Right cardiac atrium (tissue), 5 donors: ENCODE data around the gene EIF4EBP2. TPM values are rescaled to one million over a fixed set of nuclear protein-coding genes. Genes with fewer than 3 reads are reported as not detected.

Experiments used
- ATAC-seq, 2 donors: fragments of 200-7000 bp; cut with Tn5 transposase; one replicate each; pipeline versions ENCODE4 v1.8.0 to v1.9.1; 2020; ENCODE audit warnings: moderate library complexity in 2 of 2, mild to moderate bottlenecking in 1 of 2
- DNase-seq, 3 donors: peaks; one replicate each; pipeline ENCODE4 v3.0.0-alpha.2; 2020
- H3K27ac ChIP-seq: one replicate; pipeline ENCODE4 v1.5.1; 2013; ENCODE audit warnings: mild to moderate bottlenecking, low read length, control low read depth, moderate library complexity
- H3K27me3 ChIP-seq: one replicate; pipeline ENCODE4 v1.6.1; 2013; ENCODE audit not compliant: control insufficient read depth, insufficient read depth
- H3K4me1 ChIP-seq: one replicate; pipeline ENCODE4 v1.6.1; 2013; ENCODE audit warnings: low read length; ENCODE audit not compliant: control insufficient read depth, insufficient read depth
- H3K4me3 ChIP-seq: one replicate; pipeline ENCODE4 v1.5.1; 2013; ENCODE audit warnings: low read length, control low read depth
- H3K9me3 ChIP-seq: one replicate; pipeline ENCODE4 v1.6.1; 2013; ENCODE audit warnings: low read length; ENCODE audit not compliant: control insufficient read depth
- WGBS: extraction: QIAGEN DNeasy Blood & Tissue Kit; methylation state at CpG from one replicate; pipeline ENCODE4 v1.1.7; 2013; 5-methylcytosine and 5-hydroxymethylcytosine counted together
- intact Hi-C, 4 donors: fragments of 100-400 bp; cut with DNase I; formaldehyde crosslinking; loops; one replicate each; pipeline versions ENCODE4 v1.11.0 to v1.14.0; 2022 to 2023
- polyA plus RNA-seq: library from polyadenylated mRNA; stranded (reverse); fragments of 200-250 nt; gene quantifications from one replicate; pipeline ENCODE4 v1.2.3, GENCODE V29; 2013
- total RNA-seq, 4 donors: library from RNA; stranded (reverse); fragmentation: NEBNext Ultra II Directional; extraction: Animal tissue kit (Norgen Biotek cat#: 25700); gene quantifications; one replicate each; pipeline ENCODE4 v1.2.1, GENCODE V29; 2021
- donor health status: healthy with polysubstance abuse.
- donor health status: DM: no; HTN: yes; CAD: no.
- donor health status: DM: no; HTN: no; CAD: no.
- donor health status: DM: no; HTN: yes; CAD: no; lungs with severe emphysema.
- donor health status: DM: yes; HTN: yes; CAD: no.

Gene EIF4EBP2
- total and polyA plus RNA-seq, 5 donors = 29.6 to 91.1 (median 77.5) TPM

DNA sequence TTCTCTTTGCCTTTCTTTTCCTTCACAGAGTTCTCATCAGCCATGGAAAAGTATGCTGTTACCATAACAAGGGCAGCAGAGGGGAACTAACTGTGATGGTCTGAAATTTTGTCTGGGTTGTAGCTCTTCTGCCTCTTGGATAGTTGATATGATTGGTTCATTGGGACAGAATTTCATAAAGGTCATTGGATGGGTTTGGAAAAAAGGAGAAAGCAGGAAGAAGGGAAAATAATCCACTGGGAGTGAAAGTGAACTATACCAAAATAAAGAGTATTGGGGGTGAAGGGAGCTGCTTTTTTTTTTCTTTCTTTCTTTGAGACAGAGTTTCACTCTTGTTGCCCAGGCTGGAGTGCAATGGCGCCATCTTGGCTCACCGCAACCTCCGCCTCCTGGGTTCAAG lies 5.8 kb downstream of the EIF4EBP2 start:
- no peaks in the 10 kb centered on the region for H3K9me3 ChIP-seq
- no peak overlapping the region for H3K4me3 ChIP-seq
- 99% methylated on average over 3 of the region's 3 CpGs for WGBS
- H3K4me1 ChIP-seq = peaks cover 8% of the 10 kb centered on the region
- DNase-seq = no peak
- intact Hi-C loops = no loop called here
- ATAC-seq = no peak
- no peaks in the 10 kb centered on the region for H3K27me3 ChIP-seq
- no peak overlapping the region for H3K27ac ChIP-seq

DNA sequence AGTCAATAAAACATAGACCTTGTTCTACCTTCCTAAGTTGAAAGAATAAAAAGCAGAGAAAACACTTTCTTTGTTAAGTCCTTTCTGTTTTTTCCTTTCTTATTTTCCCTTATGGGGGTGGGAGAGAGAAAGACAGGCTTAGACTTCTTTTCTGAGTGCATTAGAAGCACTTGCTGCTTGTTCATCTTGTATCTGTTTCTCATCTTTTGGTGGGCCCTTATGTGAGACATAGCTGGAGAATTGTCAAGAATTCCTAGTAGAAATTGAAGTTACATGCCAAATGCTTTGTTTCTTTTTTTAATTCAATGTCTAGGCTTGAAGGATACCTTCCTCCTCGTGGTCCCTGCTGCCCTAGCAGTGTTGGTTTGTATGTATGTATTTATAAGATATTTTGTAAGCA lies 6.7 kb downstream of the EIF4EBP2 start:
- Histone ChIP-seq H3K4me3 (no peak overlapping the region), H3K27me3 (no peaks in the 10 kb centered on the region), H3K9me3 (no peaks in the 10 kb centered on the region), H3K4me1 (peaks cover 8% of the 10 kb centered on the region), H3K27ac (no peak overlapping the region)
- intact Hi-C loops = no loop called here
- DNase-seq = no peak
- no peak for ATAC-seq
- 17% methylated on average over 1 of the region's 1 CpG for WGBS

- H3K4me1 ChIP-seq = peaks cover 6% of the 10 kb centered on the region
- 91% methylated on average over 4 of the region's 4 CpGs for WGBS
- H3K27ac ChIP-seq = no peak overlapping the region
Observed at GRCh38 chr10:70412356-70412755, 8.4 kb downstream of the EIF4EBP2 start.

DNA sequence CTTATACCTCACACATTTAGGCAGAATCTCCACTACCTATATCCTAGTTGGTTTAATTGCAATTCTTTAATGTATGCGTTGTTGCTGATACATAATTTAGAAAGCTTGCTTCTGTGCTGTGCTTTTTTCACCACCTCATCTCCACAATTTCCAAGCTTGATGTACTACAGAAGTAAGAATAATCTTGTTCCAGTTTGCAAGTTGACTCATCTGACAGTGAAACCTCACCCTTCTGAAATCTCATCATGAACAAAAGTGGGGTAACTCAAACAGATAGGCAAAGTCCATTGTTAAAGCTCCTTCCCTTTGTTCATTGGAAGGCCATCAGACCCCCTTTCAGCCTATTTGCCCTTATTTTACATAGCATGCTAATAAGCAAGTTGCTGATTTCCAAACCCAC lies 13.6 kb downstream of the EIF4EBP2 start:
- 99% methylated on average over 1 of the region's 1 CpG for WGBS
- ATAC-seq = no peak
- no peak overlapping the region for H3K27ac ChIP-seq

More at GRCh38 chr10:70412356-70412755, 8.4 kb downstream of the EIF4EBP2 start:
- H3K9me3 ChIP-seq = no peaks in the 10 kb centered on the region
- ATAC-seq (no peak), DNase-seq (no peak)
- intact Hi-C loops = no loop called here
- no peaks in the 10 kb centered on the region for H3K27me3 ChIP-seq
- no peak overlapping the region for H3K4me3 ChIP-seq

DNA sequence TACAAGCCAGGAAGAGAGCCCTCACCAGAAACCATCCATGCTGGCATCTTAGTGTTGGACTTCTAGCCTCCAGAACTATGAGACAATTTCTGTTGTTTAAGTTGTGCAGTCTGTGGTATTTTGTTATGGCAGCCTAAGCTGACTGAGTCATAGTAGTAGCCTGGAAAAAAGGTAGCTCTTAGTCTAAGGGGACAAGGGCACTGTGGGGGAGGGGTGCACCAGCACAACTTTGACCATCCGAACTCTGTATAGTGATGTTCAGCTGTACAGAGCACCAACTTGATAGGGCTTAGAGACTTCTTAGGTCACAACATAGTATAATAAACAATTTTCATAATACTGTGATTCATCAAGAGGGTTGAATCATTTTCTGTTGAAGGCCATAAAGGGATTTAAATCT lies 14.3 kb downstream of the EIF4EBP2 start:
- 90% methylated on average over 1 of the region's 1 CpG for WGBS
- intact Hi-C loops = no loop called here
- H3K27ac ChIP-seq = no peak overlapping the region
- H3K4me1 ChIP-seq = peaks cover 2% of the 10 kb centered on the region
- DNase-seq (no peak), ATAC-seq (peak in 1 of 2 donors; percentile 41)
- H3K4me3 ChIP-seq = no peak overlapping the region
- no peaks in the 10 kb centered on the region for H3K9me3 ChIP-seq
- no peaks in the 10 kb centered on the region for H3K27me3 ChIP-seq

More for the DNA sequence above, 13.6 kb downstream of the EIF4EBP2 start:
- Histone ChIP-seq H3K4me3 (no peak overlapping the region), H3K27me3 (no peaks in the 10 kb centered on the region), H3K4me1 (peaks cover 3% of the 10 kb centered on the region), H3K9me3 (no peaks in the 10 kb centered on the region)
- DNase-seq = no peak
- intact Hi-C loops = no loop called here

DNA sequence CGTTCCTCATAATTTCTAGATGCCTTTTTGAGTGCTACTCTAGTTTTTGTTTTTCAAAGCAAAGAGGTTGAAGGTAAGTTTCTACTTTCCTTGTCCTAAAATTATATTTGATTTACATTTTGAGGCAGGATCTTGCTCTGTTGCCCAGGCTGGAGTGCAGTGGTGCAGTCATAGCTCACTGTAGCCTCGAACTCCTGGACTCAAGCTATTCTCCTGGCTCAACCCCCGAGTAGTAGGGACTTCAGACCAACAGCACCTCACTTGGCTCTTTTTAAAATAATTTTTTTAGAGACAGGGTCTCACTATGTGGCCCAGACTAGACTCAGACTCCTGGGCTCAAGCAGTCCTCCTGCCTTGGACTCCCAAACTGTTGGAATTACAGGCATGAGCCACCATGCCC lies 14.8 kb downstream of the EIF4EBP2 start:
- no peak for ATAC-seq
- Histone ChIP-seq H3K27ac (no peak overlapping the region), H3K27me3 (no peaks in the 10 kb centered on the region), H3K4me1 (peaks cover 2% of the 10 kb centered on the region), H3K4me3 (no peak overlapping the region), H3K9me3 (no peaks in the 10 kb centered on the region)
- intact Hi-C loops = no loop called here
- DNase-seq = no peak
- WGBS = 95% methylated on average over 3 of the region's 3 CpGs

- DNase-seq = no peak
- H3K4me3 ChIP-seq = no peak overlapping the region
- intact Hi-C loops = no loop called here
- H3K27me3 ChIP-seq = no peaks in the 10 kb centered on the region
- H3K4me1 ChIP-seq = no peaks in the 10 kb centered on the region
- no peak for ATAC-seq
- no peaks in the 10 kb centered on the region for H3K9me3 ChIP-seq
- H3K27ac ChIP-seq = no peak overlapping the region
- 83% methylated on average over 3 of the region's 3 CpGs for WGBS
Observed at GRCh38 chr10:70424320-70424719, 20.4 kb downstream of the EIF4EBP2 start.

DNA sequence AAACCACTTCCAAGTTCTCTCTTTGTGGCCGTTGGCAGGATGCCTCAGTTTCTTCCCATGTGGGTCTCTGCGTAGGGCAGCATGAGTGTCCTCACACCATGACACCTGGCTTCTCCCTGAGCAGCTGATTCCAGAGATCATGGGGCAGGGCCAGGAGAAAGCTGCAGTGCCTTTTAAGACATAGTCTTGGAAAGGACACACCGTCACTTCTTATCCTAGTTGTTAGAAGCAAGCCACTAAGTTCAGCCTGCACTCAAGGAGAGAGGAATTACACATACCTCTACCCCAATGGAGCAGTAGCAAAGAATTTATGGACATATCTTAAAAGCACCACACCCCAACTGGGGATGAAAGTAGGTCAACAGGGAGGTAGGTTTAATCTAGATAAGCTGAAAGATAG lies 21.2 kb downstream of the EIF4EBP2 start:
- intact Hi-C loops = no loop called here
- no peak overlapping the region for H3K4me3 ChIP-seq
- H3K4me1 ChIP-seq = peaks cover 4% of the 10 kb centered on the region
- WGBS = 46% methylated on average over 3 of the region's 3 CpGs
- H3K27me3 ChIP-seq = no peaks in the 10 kb centered on the region
- H3K9me3 ChIP-seq = no peaks in the 10 kb centered on the region
- ATAC-seq = no peak
- no peak for DNase-seq
- H3K27ac ChIP-seq = no peak overlapping the region

- no peaks in the 10 kb centered on the region for H3K27me3 ChIP-seq
- no peaks in the 10 kb centered on the region for H3K9me3 ChIP-seq
- H3K4me3 ChIP-seq = no peak overlapping the region
- peaks cover 20% of the 10 kb centered on the region for H3K4me1 ChIP-seq
- WGBS = 86% methylated on average over 3 of the region's 3 CpGs
- ATAC-seq (no peak), DNase-seq (no peak)
- no peak overlapping the region for H3K27ac ChIP-seq
- intact Hi-C loops = no loop called here
Observed at GRCh38 chr10:70426823-70427222, 22.9 kb downstream of the EIF4EBP2 start.

DNA sequence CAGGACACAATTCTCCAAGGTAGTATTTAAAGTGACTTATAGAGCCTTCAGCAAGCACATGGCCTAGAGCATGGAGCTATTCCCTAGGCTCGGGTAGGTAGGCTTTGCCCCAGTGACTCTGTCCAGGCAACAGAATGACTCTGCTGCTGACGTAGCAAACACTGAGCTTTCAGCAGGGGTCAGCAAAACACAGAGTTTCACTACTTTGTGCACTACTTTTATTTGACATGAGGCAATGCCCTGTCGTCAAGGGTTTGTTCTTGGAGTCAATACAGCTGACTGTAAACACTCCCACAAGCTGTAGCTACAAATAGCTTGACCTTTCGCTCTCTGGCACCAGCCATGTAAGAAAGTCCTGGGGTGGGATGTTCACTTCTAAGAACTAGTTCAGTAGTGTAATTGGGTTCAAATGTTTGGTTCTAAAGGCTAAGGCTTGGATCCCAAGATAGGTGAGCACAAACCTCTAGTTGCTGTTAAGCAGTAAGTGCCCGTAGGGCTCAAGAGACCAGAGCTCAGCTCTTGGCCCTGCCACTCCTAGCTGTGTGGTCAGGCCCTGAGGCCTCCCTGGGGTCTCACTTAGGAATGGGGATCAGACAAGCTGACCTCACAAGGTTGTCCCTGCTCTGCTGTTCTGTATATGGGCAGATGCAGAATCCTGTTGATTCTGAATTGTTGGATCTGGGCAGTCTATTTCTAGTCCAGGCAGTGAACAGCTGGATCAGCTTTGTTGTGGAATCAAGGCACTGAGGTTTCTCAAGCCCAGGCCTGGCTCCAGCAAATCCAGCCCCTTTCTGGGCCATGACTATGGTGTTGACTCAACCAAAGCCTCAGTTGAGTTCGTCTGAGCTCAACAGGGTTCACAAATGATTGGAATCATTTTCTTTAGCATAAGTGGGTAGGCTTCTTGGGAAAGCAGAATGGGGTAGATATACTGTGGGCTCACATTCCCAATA lies 26.8 kb downstream of the EIF4EBP2 start:
- H3K27ac ChIP-seq = peak overlapping the region; percentile 96
- peak; percentile 69 to 81 (median 77) for DNase-seq
- intact Hi-C loops = no loop called here
- H3K9me3 ChIP-seq = no peaks in the 10 kb centered on the region
- peak; percentile 86 to 88 for ATAC-seq
- H3K27me3 ChIP-seq = no peaks in the 10 kb centered on the region
- peaks cover 33% of the 10 kb centered on the region for H3K4me1 ChIP-seq
- whole genome bisulfite sequencing = 27% methylated on average over 6 of the region's 6 CpGs
- no peak overlapping the region for H3K4me3 ChIP-seq

- peak; percentile 57 to 66 for ATAC-seq
- H3K27me3 ChIP-seq = no peaks in the 10 kb centered on the region
- WGBS = 47% methylated on average over 4 of the region's 4 CpGs
- H3K9me3 ChIP-seq = no peaks in the 10 kb centered on the region
- no peak overlapping the region for H3K4me3 ChIP-seq
- intact Hi-C loops = no loop called here
- H3K27ac ChIP-seq = peak overlapping the region; percentile 96
- DNase-seq = peak; percentile 69 to 81 (median 80)
- H3K4me1 ChIP-seq = peaks cover 33% of the 10 kb centered on the region
Observed at GRCh38 chr10:70432101-70432500, 28.2 kb downstream of the EIF4EBP2 start.
